Ovary (tissue), 3 donors: ENCODE measurements around the gene SH2B2.

Source experiments
- POLR2A ChIP-seq: fragments of 450-650 bp; IDR thresholded peaks from one replicate; pipeline ENCODE4 v1.6.1; 2017; ENCODE audit warnings: antibody characterized with exemption, mild to moderate bottlenecking, moderate library complexity
- TF ChIP-seq, protein P1 (sequence below), 3 donors: fragments of 450-650 bp in 2 of 3; fragments of 200-600 bp in 1 of 3; IDR thresholded peaks; one replicate each; pipeline versions ENCODE4 v1.5.1 to v1.8.0; 2016 to 2022; ENCODE audit warnings: antibody characterized with exemption in 3 of 3, mild to moderate bottlenecking in 1 of 3
- donor health status: DM: no; HTN: no; CAD: no.

DNA sequence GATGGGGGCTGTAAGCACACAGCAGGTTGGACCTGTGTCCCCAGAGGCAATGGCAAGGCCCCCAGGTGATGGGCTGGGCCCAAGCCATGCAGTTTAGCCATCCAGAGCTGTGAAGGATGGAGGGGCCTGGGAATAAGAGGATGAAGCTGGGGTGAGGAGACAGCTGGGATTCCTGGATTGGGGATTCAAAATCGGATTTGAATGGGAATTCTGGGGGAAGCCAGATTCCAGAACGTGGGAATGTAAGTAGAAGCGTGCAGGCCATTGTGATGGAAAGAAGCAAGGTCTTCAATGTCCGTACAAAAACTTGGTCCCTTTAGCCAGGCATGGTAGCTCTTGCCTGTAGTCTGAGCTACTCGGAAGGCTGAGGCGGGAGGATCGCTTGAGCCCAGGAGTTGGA lies 9.8 kb downstream of the SH2B2 start:
- TF ChIP-seq, protein P1, sequence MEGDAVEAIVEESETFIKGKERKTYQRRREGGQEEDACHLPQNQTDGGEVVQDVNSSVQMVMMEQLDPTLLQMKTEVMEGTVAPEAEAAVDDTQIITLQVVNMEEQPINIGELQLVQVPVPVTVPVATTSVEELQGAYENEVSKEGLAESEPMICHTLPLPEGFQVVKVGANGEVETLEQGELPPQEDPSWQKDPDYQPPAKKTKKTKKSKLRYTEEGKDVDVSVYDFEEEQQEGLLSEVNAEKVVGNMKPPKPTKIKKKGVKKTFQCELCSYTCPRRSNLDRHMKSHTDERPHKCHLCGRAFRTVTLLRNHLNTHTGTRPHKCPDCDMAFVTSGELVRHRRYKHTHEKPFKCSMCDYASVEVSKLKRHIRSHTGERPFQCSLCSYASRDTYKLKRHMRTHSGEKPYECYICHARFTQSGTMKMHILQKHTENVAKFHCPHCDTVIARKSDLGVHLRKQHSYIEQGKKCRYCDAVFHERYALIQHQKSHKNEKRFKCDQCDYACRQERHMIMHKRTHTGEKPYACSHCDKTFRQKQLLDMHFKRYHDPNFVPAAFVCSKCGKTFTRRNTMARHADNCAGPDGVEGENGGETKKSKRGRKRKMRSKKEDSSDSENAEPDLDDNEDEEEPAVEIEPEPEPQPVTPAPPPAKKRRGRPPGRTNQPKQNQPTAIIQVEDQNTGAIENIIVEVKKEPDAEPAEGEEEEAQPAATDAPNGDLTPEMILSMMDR (IDR thresholded peaks at IDR 0.05), result no peak
- no peak for TF ChIP-seq POLR2A
